Keratinocyte (primary cell): ENCODE results near the gene ASB4.

ENCODE experiments used
- CTCF ChIP-seq, 3 experiments: IDR thresholded peaks in 1 of 3; conservative IDR thresholded peaks in 1 of 3; optimal IDR thresholded peaks in 1 of 3; 2 replicates in 2 of 3; 3 replicates in 1 of 3; pipeline versions ENCODE3 to v1.5.1; 2011; ENCODE audit warnings: low read length in 3 of 3, mild to moderate bottlenecking in 3 of 3, moderate library complexity in 2 of 3, control low read depth in 1 of 3, inconsistent platforms in 1 of 3; ENCODE audit not compliant: insufficient read depth in 2 of 3; ENCODE audit errors: extremely low read depth in 1 of 3
- EZH2 ChIP-seq: IDR thresholded peaks from one replicate; pipeline ENCODE4 v1.6.1; 2012; ENCODE audit warnings: inconsistent platforms, mild to moderate bottlenecking, low read length, moderate library complexity

- peak; percentile 83 to 85 (median 84) for TF ChIP-seq CTCF (optimal IDR thresholded peaks at IDR 0.05 in 1 of 3, IDR thresholded peaks at IDR 0.05 in 1 of 3, conservative IDR thresholded peaks at IDR 0.05 in 1 of 3; ENCODE audit: extremely low read depth in 1 of 3, insufficient read depth in 2 of 3, low read length in 3 of 3)
- no peak for TF ChIP-seq EZH2
Measured at GRCh38 chr7:95527033-95527775, 41.5 kb downstream of the ASB4 start.
